HCEC 1CT (cell line): ENCODE measurements around the gene ENDOU.
A peak's percentile ranks its signal among the peaks of the same experiment; 100 is the strongest.

Source experiments
- DNase-seq: peaks from one replicate; pipeline ENCODE4 v3.0.0-alpha.2; 2017

ENDOU gene

DNA sequence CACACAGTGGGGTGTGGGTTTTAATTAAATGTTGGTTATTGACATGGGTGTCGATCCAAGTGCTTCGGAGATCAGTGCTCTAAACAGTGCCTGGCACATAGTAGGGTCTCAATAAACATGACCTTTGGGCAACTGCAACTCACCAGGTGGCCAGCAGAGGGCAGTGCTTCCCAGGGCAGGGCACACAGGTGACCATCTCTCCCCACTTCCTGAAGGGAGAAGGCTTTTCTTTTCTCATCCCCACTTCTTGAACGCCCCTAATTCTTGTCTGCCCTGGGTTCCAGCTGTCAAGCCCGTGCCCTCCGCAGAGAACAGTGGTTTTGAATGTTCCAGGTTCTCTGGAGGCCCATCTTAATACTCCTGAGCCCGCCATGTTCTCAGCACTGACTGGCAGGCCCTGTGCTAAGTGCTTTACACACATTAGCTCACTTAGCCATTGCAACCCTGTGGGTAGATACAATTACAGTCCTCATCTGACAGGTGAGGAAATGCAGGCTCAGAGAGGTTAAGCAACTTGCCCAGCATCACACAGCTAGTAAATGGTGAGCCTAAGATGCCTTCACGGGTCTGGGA, 17.0 kb upstream of the ENDOU start:
- no peak for DNase-seq

DNA sequence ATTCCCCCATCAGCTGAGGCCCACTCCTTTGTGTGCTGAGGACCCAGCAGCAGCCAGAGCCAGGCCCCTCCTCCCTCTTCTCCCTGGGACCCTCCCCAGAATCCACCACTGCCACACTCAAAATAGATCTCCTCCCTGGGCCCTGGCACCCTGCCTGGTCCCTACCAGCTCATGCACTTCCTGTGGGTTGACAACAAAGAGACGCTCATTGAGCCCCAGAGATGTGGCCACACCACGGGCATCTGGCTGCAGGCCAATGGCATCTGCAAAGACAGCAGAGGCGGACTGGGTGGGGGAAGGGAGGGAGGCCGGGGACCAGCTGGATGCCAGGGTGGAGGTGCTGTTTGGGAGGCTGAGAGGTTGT, 16.0 kb upstream of the ENDOU start:
- DNase-seq, result no peak

DNA sequence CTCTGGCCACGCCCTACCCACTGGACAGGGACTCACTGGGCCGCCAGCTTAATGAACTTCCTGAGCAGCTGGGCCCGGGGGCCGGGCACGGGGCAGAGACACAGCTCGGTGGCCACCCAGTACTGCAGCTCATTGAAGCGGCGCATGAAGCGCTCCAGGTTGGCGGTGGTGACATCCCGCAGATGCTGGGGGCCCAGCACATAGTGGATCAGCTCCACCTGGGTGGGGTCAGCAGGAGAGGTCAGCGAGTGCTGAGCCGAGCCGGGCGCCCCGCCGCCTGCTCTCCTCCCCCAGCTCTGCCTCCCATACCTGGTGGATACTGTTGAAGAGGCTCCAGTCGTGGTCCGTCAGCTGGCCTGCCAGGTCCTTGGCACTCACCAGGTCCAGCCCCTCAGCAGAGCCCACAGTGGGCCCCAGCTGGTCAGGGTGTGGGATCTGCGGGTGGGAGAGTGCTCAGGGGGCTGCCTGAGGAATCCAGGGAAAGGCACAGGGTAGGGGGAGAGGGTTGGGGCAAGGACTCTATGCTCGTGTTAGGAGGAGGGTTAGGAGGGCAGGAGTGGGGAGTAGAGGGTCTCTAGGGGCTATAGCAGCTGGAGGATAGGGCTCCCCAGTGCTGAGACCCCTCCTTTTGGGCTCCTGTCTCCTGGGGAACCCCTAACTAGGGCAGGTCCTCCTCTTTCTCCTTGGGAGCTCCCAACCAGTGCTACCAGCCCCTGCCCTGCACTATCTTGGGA, 15.5 kb upstream of the ENDOU start:
- no peak for DNase-seq

DNA sequence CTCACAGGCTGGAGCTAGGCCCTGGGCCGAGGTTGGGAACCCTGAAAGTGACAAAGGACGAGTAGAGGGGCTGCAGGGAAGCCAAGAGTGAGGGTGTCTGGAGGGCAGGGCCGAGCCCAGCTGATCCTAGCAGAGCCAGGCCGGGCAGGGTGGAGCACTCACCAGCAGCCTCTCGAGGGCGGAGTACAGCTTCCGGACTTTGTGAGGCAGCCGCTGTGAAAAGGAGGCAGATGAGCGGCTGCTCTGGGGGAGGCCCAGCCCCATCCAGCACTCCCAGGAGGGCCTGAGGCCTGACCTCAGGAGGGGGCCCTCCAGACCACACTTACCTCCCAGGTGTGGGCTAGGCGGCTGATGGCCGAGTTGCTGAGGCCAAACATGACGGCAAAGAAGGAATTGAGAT, 14.7 kb upstream of the ENDOU start:
- DNase-seq, result no peak

- no peak for DNase-seq
Observed at GRCh38 chr12:47739297-47739696, 14.0 kb upstream of the ENDOU start.

DNA sequence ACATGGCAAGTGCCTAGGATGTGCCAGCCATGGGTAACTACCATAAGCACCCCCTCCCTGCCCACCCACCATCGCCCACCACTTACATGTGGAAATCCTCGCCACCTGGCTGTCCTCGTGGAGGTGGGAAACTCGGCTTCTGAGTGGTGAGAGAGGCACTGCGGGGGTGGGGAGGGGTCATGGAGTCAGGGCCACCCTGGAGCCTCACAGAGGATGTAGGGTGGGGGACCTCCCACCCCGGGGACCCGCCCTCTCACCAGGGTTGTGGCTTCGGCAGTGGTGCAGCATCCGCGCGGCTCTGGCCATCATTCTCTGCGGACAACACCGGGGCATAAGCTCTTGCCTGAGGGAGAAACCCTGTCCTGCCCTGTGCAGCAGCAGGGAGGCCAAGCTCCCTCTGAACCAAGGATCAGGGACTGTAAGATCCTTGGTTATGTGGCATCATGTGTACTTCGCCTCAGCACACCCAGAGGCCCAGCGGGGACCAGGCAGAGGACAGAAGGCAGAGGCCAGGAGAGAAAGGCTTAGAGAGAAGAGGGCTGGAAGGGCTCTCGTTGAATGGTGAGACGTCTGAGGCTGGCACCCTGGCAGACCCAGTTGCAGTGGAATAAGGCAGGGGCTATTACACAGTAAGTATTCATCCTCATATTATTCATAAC, 12.8 kb upstream of the ENDOU start:
- DNase-seq, result no peak

GRCh38 chr12:47736877-47737676, 11.8 kb upstream of the ENDOU start:
- peak; percentile 37 for DNase-seq

GRCh38 chr12:47736216-47736615, 10.9 kb upstream of the ENDOU start:
- DNase-seq, result no peak

GRCh38 chr12:47735649-47736048, 10.4 kb upstream of the ENDOU start:
- DNase-seq, result no peak

GRCh38 chr12:47734725-47735480, 9.6 kb upstream of the ENDOU start:
- DNase-seq, result no peak

GRCh38 chr12:47733142-47733541, 7.9 kb upstream of the ENDOU start:
- DNase-seq, result no peak

GRCh38 chr12:47732504-47732903, 7.2 kb upstream of the ENDOU start:
- no peak for DNase-seq

DNA sequence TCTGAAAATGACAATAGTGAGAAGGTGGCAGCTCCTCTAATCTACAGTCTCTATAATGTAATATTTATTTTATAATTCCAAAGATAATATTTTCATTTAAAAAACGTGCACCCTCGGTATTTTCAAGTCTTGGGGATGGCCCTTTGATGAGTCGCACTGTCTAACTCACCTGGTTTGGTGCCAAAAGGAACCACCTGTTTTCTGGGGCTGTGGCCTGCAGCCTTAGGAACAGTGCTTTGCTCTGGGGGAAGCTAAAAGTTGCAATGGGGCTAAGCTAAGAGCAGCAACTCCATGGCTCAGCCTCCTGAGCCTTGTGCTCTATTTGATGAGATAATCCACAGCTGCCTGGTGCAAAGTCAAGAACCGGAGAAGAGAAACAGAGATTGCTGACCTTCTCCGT, 6.4 kb upstream of the ENDOU start:
- DNase-seq, result no peak

GRCh38 chr12:47730341-47730744, 5.1 kb upstream of the ENDOU start:
- DNase-seq, result no peak

- peak; percentile 25 for DNase-seq
Observed at GRCh38 chr12:47729233-47729632, 3.9 kb upstream of the ENDOU start.

DNA sequence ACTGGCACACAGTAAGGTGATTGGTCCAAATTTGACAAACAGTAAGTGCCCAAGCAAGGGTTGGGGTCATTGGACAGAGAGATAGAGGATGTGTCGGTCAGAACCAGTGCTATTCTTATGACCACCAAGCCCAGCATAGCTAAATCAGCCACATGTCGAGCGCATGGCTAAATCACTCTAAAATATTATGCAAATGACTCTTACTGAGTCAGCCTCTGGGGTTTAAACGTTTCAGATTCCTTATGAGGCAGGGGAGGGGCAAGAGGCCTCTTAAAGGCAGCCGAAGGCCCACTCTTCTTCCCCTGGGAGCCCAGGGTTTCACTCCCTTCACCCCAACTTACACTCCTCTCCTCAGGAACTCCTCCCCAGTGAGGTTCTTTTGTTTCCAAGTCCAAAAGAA, 603 bp upstream of the ENDOU start:
- DNase-seq, result peak; percentile 74

DNA sequence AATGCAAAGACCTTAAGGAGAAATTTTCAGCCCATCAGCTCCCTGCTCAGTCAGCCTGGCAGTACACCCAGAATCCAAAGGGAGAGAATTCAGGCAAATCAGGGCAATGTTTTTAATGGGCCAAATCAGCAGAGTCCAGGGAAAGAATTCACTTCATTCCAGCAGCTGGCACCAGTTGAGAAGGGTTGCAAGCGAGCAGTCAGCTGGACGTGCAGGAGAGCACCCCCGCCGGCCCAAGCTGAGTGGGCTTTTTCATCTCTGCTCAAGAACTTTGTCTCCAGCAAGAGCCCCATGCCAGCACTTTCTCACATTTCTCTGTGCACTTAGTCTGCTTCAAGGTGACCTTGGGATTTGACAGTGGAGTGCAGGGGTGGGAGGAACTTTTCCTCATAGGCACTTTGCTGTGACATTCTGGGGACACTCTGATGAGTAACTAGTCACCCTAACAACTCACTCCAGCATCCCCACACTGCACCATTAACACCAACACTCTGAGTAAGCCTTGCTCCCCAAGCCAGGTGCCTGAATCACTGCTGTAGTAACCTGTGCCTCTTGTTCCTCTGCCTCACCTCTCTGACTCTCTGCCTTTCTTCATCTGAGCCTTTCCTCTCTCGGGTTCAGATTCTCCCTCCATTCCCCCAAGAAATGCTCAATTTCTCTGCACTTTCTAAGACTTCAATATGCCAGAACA, 2.2 kb downstream of the ENDOU start:
- no peak for DNase-seq

GRCh38 chr12:47722136-47722834, 3.0 kb downstream of the ENDOU start:
- DNase-seq, result no peak

GRCh38 chr12:47721431-47721973, 3.8 kb downstream of the ENDOU start:
- no peak for DNase-seq

- no peak for DNase-seq
Observed at GRCh38 chr12:47718531-47718930, 6.8 kb downstream of the ENDOU start.
